Central memory CD4-positive, alpha-beta T cell (primary cell): ENCODE measurements around the gene USP6.
"Not testable (repeated sequence)": the region's sequence is repeated elsewhere in the genome, so short reads cannot be mapped to it uniquely, and the experiment has no call there.

ENCODE experiments used
- DNase-seq: peaks from one replicate; pipeline ENCODE4 v3.0.0; 2022

USP6 gene

GRCh38 chr17:5135726-5136579 is 20.1 kb downstream of the USP6 start:
- DNase-seq = no peak

- not testable (repeated sequence) for DNase-seq
Observed at GRCh38 chr17:5136580-5137412, 21.0 kb downstream of the USP6 start.

- not testable (repeated sequence) for DNase-seq
Observed at GRCh38 chr17:5137511-5138197, 21.8 kb downstream of the USP6 start.

- not testable (repeated sequence) for DNase-seq
Observed at GRCh38 chr17:5138198-5138544, 22.3 kb downstream of the USP6 start.

- no peak for DNase-seq
Observed at GRCh38 chr17:5138616-5139457, 23.0 kb downstream of the USP6 start.

GRCh38 chr17:5139458-5139732 is 23.6 kb downstream of the USP6 start:
- DNase-seq = no peak

- DNase-seq = not testable (repeated sequence)
Observed at GRCh38 chr17:5142877-5143276, 27.0 kb downstream of the USP6 start.

GRCh38 chr17:5146122-5146521 is 30.3 kb downstream of the USP6 start:
- not testable (repeated sequence) for DNase-seq

GRCh38 chr17:5160702-5161101 is 44.9 kb downstream of the USP6 start:
- not testable (repeated sequence) for DNase-seq

GRCh38 chr17:5161793-5162192 is 46.0 kb downstream of the USP6 start:
- DNase-seq = not testable (repeated sequence)

GRCh38 chr17:5164436-5164835 is 48.6 kb downstream of the USP6 start:
- no peak for DNase-seq

- DNase-seq = not testable (repeated sequence)
Observed at GRCh38 chr17:5165791-5166564, 50.1 kb downstream of the USP6 start.

GRCh38 chr17:5175027-5175426 is 59.2 kb downstream of the USP6 start:
- not testable (repeated sequence) for DNase-seq

- DNase-seq = no peak
Observed at GRCh38 chr17:5179003-5179402, 63.2 kb downstream of the USP6 start.

- DNase-seq = no peak
Observed at GRCh38 chr17:5181509-5182305, 65.9 kb downstream of the USP6 start.

- no peak for DNase-seq
Observed at GRCh38 chr17:5182597-5183409, 67.0 kb downstream of the USP6 start.

GRCh38 chr17:5183410-5183793 is 67.6 kb downstream of the USP6 start:
- no peak for DNase-seq

GRCh38 chr17:5184288-5184687 is 68.5 kb downstream of the USP6 start:
- no peak for DNase-seq

GRCh38 chr17:5191541-5192417 is 75.9 kb downstream of the USP6 start, which contains the start of gene ZNF594:
ZNF594 (minus strand) TSS chr17:5191868; CDS start chr17:5184256, 7,612 bp downstream.
- DNase-seq = peak; percentile 95
